Activated CD4-positive, CD25-positive, alpha-beta regulatory T cell treated with anti-CD3 and anti-CD28 coated beads, Interleukin-2, amount 50 U/mL, for 24 hours (primary cell): ENCODE results near the gene HYAL3.
"Not testable (repeated sequence)": the region's sequence is repeated elsewhere in the genome, so short reads cannot be mapped to it uniquely, and the experiment has no call there.

Source experiments
- ATAC-seq, 2 donors: fragments of 150-1000 bp; cut with Tn5 transposase; one replicate each; pipeline ENCODE4 v1.10.0; 2021; ENCODE audit warnings: mild to moderate bottlenecking in 1 of 2, moderate library complexity in 1 of 2

Gene HYAL3

GRCh38 chr3:50288387-50289007 lies 10.7 kb downstream of the HYAL3 start:
- no peak for ATAC-seq

- ATAC-seq: no peak
These were observed 11.9 kb downstream of the HYAL3 start for GRCh38 chr3:50287262-50287661.

- no peak for ATAC-seq
These were observed 12.6 kb downstream of the HYAL3 start for GRCh38 chr3:50286322-50287227.

DNA sequence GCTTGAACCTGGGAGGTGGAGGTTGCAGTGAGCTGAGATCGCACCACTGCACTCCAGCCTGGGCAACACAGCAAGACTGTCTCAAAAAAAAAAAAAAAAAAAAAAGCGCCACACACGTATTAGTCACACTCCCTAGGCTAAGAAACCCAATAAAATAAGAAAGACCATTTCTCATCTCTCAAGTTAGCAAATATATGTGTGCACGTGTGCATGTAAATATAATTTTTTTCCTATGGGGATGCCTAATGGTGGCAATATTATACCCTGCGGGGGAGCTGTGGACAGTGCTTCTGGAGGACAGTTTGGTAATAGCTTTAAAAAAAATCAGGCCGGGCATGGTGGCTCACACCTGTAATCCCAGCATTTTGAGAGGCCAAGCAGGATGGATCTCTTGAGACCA lies 15.1 kb downstream of the HYAL3 start:
- ATAC-seq: not testable (repeated sequence)

GRCh38 chr3:50279255-50280016 lies 19.8 kb downstream of the HYAL3 start:
- ATAC-seq: no peak

- ATAC-seq: peak in 1 of 2 donors; percentile 7
These were observed 20.4 kb downstream of the HYAL3 start, which contains the start of gene LSMEM2 for GRCh38 chr3:50278880-50279224. TSS of gene LSMEM2 (plus strand) at chr3:50279087. CDS start at chr3:50279114, 27 bp downstream.

DNA sequence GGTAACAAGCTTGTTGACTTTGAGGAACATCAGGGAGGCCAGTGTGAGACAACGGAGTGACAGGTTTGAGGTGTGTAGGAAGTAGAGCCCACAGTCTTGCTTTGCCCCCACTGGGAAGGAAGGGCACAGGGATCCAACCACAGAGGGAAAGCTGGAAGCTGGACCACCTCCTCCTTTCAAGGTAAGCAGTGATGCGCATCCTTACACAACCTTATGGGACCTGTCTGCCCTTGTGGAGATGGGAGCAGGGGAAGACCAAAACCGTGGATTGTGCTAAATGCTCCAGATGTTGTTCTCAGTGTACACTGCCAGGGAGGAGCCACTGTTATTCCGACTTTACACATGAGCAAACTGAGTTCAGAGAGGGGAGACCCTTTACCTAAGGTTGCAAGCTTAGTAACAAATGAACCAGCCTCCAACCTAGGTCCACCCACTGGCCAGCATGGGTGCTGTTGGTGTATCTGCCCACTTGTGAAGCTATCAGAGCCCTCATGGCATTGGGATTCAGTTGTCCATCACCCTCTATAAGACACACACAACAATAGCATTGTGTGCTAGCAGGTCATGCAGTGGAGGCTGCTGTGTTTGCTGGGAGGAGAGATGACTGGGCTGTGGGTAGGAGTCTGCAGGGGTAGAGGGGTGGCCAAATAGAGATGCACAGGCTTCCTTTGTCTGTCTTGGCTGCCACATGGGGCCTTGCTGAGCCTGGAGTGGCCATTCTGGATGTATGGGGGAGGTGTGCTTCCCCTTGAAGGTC lies 20.9 kb downstream of the HYAL3 start:
- peak in 1 of 2 donors; percentile 19 for ATAC-seq

GRCh38 chr3:50276762-50277101 lies 22.5 kb downstream of the HYAL3 start:
- no peak for ATAC-seq

GRCh38 chr3:50275996-50276761 lies 23.0 kb downstream of the HYAL3 start:
- ATAC-seq: no peak

DNA sequence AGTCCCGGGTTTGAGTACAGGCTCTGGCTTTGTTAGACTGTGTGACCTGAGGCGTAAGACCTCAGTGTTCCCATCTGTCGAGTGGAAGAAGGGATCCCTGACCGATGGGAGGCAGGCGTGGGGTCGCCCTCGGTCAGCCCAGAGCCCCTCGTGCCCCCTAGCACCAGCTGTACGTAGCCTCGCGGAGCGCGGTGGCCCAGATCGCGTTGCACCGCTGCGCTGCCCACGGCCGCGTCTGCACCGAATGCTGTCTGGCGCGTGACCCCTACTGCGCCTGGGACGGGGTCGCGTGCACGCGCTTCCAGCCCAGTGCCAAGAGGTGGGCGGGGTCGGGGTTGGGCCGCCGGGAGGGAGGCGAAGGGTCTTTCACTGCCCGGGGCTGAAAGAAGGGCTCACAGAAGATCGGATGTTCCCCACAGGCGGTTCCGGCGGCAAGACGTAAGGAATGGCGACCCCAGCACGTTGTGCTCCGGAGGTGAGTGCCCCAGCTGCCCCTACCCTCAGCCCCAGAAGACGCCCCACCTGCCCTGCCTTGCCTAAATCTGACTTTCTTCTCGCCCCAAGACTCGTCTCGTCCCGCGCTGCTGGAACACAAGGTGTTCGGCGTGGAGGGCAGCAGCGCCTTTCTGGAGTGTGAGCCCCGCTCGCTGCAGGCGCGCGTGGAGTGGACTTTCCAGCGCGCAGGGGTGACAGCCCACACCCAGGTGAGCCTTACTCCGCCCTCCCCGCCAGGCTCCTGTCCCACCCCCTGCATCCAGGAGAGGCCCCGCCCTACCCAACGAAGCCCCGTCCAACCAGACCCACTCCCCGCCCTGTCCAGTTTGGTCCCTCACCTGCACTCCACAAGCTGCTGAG lies 23.8 kb downstream of the HYAL3 start:
- no peak for ATAC-seq

DNA sequence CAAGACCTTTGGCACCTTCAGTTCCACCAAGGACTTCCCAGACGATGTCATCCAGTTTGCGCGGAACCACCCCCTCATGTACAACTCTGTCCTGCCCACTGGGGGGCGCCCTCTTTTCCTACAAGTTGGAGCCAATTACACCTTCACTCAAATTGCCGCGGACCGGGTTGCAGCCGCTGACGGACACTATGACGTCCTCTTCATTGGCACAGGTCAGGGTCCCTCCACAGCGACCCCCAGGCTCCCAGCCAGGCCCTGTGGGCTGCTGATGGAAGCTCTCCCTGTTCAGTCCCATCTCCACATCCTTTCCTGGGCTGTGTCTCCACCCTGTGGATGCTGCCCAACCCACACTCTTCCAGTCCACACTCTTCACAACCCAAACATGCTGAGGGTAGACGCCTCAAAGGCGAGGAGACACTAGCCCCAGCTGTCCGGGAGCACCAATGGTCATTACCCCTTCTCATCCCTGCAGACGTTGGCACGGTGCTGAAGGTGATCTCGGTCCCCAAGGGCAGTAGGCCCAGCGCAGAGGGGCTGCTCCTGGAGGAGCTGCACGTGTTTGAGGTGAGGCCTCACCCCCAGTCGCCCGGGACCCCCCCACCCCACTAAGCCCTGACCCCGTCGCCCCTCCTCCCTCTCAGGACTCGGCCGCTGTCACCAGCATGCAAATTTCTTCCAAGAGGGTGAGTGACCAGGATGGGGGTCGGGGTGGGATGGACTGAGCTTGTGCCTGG lies 24.7 kb downstream of the HYAL3 start:
- peak in 1 of 2 donors; percentile 22 for ATAC-seq

DNA sequence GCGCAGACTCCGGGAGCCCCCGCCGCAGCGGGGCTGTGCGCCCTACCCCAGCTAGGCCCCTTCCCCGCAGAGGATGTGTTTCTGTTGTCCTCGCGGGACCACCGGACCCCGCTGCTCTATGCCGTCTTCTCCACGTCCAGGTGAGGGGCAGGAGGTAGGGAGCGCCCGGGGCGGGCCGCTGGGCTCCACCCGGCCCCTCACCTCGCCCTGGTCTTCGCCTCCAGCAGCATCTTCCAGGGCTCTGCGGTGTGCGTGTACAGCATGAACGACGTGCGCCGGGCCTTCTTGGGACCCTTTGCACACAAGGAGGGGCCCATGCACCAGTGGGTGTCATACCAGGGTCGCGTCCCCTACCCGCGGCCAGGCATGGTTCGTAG lies 25.5 kb downstream of the HYAL3 start:
- no peak for ATAC-seq

DNA sequence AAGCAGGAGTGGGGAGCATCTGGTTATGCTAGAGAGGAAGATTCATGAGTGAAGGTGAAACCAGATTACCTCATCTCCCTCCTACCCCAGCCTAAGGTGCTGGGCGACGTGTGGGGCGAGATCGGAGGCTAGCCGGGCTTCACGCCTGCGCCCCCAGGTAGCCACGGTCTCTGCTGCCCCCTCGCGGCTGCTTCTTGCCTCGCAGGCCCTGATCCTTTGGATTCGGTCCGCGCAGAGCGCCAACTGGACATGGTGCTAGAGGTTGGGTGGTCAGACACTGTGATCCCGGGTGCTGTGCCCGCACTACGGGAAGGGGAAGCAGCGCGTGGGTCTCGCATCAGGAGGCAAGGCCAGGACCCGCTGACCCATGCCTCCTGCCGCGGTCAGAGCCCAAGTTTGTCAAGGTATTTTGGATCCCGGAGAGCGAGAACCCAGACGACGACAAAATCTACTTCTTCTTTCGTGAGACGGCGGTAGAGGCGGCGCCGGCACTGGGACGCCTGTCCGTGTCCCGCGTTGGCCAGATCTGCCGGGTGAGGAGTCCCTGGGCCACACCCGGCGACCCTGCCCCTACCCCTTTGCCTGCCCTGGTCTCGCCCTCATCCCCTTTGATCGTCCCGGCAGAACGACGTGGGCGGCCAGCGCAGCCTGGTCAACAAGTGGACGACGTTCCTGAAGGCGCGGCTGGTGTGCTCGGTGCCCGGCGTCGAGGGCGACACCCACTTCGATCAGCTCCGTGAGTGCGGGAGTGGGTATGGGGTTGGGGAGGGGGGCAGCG lies 26.1 kb downstream of the HYAL3 start:
- ATAC-seq: peak; percentile 94 to 96

DNA sequence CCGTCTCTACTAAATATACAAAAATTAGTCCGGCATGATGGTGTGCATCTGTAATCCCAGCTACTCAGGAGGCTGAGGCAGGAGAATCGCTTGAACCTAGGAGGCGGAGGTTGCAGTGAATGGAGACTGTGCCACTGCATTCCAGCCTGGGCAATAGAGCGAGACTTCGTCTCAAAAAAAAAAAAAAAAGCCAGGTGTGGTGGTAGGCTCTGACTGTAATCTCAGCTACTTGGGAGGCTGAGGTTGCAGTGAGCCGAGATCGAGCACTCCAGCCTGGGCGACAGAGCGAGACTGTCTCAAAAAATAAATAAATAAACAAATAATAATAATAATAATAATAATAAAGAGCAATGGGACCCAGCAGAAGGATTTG lies 26.7 kb downstream of the HYAL3 start:
- ATAC-seq: not testable (repeated sequence)

DNA sequence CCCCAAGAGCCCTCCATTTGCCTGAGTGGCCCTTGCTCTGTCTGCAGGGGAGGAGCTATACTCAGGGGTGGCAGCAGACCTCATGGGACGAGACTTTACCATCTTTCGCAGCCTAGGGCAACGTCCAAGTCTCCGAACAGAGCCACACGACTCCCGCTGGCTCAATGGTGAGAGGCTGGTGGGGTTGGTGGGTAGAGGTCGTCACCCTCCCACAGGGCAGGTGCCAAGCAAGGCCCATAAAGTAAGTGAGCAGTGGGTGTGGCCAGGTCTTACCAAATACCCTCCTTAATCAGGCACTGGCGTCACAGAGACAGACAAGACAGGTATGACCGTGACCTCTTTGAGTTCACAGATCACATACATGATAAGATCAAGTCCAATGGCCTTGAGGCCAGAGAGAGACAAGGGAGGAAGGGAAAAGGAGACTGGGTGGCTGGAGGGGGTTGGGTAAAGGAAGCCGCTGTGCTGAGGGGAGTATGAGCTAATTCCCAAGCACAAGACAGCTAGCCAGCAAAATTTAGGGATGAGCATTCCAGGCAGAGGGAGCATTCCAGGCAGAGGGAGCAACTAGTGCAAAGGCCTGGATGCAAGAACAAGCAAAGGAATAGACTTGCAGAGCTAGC lies 27.8 kb downstream of the HYAL3 start:
- no peak for ATAC-seq

DNA sequence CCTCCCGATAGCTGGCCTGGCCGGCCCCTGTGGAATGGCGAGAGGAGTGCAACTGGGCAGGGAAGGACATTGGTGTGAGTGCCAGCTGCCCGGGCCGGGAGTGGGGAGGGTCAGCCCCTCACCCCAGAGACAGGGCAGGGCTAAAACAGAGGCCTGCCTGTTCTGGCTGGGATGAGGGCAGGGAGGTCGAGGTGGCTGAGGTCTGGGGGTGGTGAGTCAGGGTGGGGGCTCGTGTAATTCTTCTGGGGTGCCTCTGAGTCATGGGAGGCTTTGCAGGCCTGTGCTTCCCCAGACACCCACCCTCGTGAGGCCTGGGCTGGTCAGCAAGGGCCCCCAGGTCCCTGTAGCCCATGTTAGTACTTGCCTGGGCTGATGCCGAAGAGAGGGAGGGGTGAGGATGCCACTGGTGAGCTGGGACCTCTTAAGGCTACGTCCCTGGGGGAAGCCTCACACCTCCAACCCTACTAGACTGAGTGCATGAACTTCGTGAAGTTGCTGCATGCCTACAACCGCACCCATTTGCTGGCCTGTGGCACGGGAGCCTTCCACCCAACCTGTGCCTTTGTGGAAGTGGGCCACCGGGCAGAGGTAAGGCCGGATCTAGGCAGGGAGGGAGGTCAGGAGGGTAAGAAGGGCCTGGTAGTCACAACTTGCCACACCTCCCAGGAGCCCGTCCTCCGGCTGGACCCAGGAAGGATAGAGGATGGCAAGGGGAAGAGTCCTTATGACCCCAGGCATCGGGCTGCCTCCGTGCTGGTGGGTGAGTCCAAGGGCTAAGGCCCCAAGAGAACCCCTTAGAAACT lies 28.6 kb downstream of the HYAL3 start:
- ATAC-seq: no peak

- no peak for ATAC-seq
These were observed 29.2 kb downstream of the HYAL3 start for GRCh38 chr3:50269977-50270413.

DNA sequence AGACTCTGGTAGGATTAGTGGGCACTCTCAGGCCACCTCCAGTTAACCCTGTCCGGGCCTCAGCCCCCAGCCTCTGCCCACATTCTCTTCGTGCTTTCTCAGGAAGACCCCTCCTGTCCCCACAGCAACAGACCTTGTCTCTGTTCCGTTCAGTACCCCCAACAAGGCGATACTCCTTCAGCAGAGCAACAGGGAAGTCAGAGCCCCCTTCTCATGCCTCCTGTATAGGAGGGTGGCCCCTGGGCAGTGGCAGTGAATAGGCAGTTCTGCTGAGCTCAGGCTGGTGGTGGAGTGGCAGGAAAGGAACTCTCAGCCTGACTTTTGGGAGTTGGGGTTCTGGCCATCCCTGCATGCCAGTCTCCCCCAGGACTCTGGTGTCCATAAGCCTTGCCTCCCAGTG lies 29.7 kb downstream of the HYAL3 start:
- no peak for ATAC-seq
